Activated naive CD4-positive, alpha-beta T cell treated with anti-CD3 and anti-CD28 coated beads, Interleukin-2, amount 50 U/mL, for 24 hours (primary cell): ENCODE data around the gene FNDC1.

Experiments
- H3K27ac Mint-ChIP-seq: one replicate; pipeline ENCODE4 v1.8.0; 2021; ENCODE audit warnings: mild to moderate bottlenecking, mixed read lengths
- H3K27me3 Mint-ChIP-seq: one replicate; pipeline ENCODE4 v1.8.0; 2021; ENCODE audit warnings: mixed read lengths
- H3K36me3 Mint-ChIP-seq: one replicate; pipeline ENCODE4 v1.8.0; 2021; ENCODE audit warnings: mixed read lengths
- H3K4me1 Mint-ChIP-seq: one replicate; pipeline ENCODE4 v1.8.0; 2021; ENCODE audit warnings: mixed read lengths
- H3K4me3 Mint-ChIP-seq: one replicate; pipeline ENCODE4 v1.8.0; 2021; ENCODE audit warnings: mild to moderate bottlenecking, mixed read lengths
- H3K9me3 Mint-ChIP-seq: one replicate; pipeline ENCODE4 v1.8.0; 2021; ENCODE audit warnings: mixed read lengths

The FNDC1 gene

GRCh38 chr6:159321267-159321666 lies 152.1 kb downstream of the FNDC1 start:
- H3K4me3 Mint-ChIP-seq = no peak overlapping the region
- H3K9me3 Mint-ChIP-seq = no peaks in the 10 kb centered on the region
- no peaks in the 10 kb centered on the region for H3K36me3 Mint-ChIP-seq
- peaks cover 6% of the 10 kb centered on the region for H3K27me3 Mint-ChIP-seq
- no peak overlapping the region for H3K27ac Mint-ChIP-seq
- no peaks in the 10 kb centered on the region for H3K4me1 Mint-ChIP-seq
